Cardiac muscle cell (in vitro differentiated cells and primary cell): ENCODE results near the gene MRTO4. TPM values are rescaled to one million over a fixed set of nuclear protein-coding genes. Genes with fewer than 3 reads are reported as not detected.

Source experiments
- DNase-seq, 2 donors: peaks; one replicate each; pipeline versions ENCODE4 v3.0.0 to v3.0.0-alpha.2; 2010 to 2017; ENCODE audit warnings: low read depth in 1 of 2, low spot score in 1 of 2
- H3K27ac ChIP-seq: fragments of 200-600 bp; sonication (generic); 2 replicates; pipeline ENCODE4 v1.5.1; 2016
- H3K27me3 ChIP-seq: fragments of 200-600 bp; sonication (generic); 2 replicates; pipeline ENCODE4 v1.6.0; 2016; ENCODE audit warnings: control low read depth
- H3K36me3 ChIP-seq: fragments of 200-600 bp; sonication (generic); 2 replicates; pipeline ENCODE4 v1.5.1; 2016; ENCODE audit warnings: control low read depth
- H3K4me1 ChIP-seq: fragments of 200-600 bp; sonication (generic); 2 replicates; pipeline ENCODE4 v1.8.1; 2017; ENCODE audit warnings: low read depth, mild to moderate bottlenecking, mixed run types
- H3K4me3 ChIP-seq: fragments of 200-600 bp; sonication (generic); 2 replicates; pipeline ENCODE4 v1.5.1; 2016; ENCODE audit warnings: mild to moderate bottlenecking
- H3K9me3 ChIP-seq: fragments of 200-600 bp; sonication (generic); 2 replicates; pipeline ENCODE4 v1.5.1; 2017; ENCODE audit warnings: low read depth, mild to moderate bottlenecking, control low read depth
- CTCF ChIP-seq: IDR thresholded peaks from 2 replicates; pipeline ENCODE4 v1.5.1; 2012; ENCODE audit warnings: low read depth, mild to moderate bottlenecking, low read length
- polyA plus RNA-seq: library from polyadenylated mRNA; unstranded; fragments of >200 nt; fragmentation: Nextera tagmentation; extraction: Ambion mirVana; gene quantifications from 2 replicates; pipeline ENCODE4 v1.2.1, GENCODE V29; 2016
- total RNA-seq: library from RNA; depleted of rRNA; stranded (reverse); fragments of >200 nt; gene quantifications from 2 replicates; pipeline ENCODE4 v1.2.3, GENCODE V29; 2016

MRTO4 gene
- total and polyA plus RNA-seq, 2 experiments from 2014 or later, result 21.3 to 33.6 TPM

- no peaks in the 10 kb centered on the region for H3K27me3 ChIP-seq
- H3K4me1 ChIP-seq, result no peaks in the 10 kb centered on the region
- no peak overlapping the region for H3K4me3 ChIP-seq
- TF ChIP-seq CTCF, result no peak
- no peaks in the 10 kb centered on the region for H3K9me3 ChIP-seq
- peaks cover 20% of the 10 kb centered on the region for H3K36me3 ChIP-seq
- no peak for DNase-seq
- no peak overlapping the region for H3K27ac ChIP-seq
These were observed 54.3 kb downstream of the MRTO4 start for GRCh38 chr1:19305880-19306279.

- no peak for DNase-seq
- H3K4me3 ChIP-seq, result no peak overlapping the region
- no peak for TF ChIP-seq CTCF
- peaks cover 20% of the 10 kb centered on the region for H3K36me3 ChIP-seq
- H3K9me3 ChIP-seq, result no peaks in the 10 kb centered on the region
- no peaks in the 10 kb centered on the region for H3K27me3 ChIP-seq
- no peak overlapping the region for H3K27ac ChIP-seq
- H3K4me1 ChIP-seq, result no peaks in the 10 kb centered on the region
These were observed 55.3 kb downstream of the MRTO4 start for GRCh38 chr1:19306941-19307340.

GRCh38 chr1:19307794-19308508 is 56.3 kb downstream of the MRTO4 start:
- Histone ChIP-seq H3K4me1 (no peaks in the 10 kb centered on the region), H3K27me3 (no peaks in the 10 kb centered on the region), H3K4me3 (no peak overlapping the region), H3K9me3 (no peaks in the 10 kb centered on the region), H3K27ac (no peak overlapping the region), H3K36me3 (peaks cover 17% of the 10 kb centered on the region)
- DNase-seq, result no peak
- TF ChIP-seq CTCF, result no peak

DNA sequence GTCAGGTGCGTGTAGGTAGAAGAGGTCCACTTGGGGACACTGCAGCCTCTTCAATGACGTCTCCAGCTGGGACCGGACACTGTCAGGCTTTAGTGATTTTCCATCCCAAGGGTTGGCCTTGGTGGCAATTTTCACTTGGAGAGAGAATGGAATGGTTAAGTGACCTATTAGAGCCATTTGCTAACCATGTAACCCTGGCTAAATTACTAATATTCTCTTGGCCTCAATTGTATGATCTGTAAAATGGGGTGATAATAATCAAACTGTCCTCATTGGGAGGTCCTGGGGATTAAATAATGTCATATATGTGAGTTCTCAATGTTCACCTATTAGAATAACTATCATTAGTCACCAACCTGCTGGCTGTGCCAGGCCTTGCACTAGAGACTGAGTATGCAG is 56.9 kb downstream of the MRTO4 start:
- Histone ChIP-seq H3K27ac (no peak overlapping the region), H3K4me1 (no peaks in the 10 kb centered on the region), H3K4me3 (no peak overlapping the region), H3K27me3 (no peaks in the 10 kb centered on the region), H3K36me3 (peaks cover 15% of the 10 kb centered on the region), H3K9me3 (no peaks in the 10 kb centered on the region)
- DNase-seq, result no peak
- no peak for TF ChIP-seq CTCF

DNA sequence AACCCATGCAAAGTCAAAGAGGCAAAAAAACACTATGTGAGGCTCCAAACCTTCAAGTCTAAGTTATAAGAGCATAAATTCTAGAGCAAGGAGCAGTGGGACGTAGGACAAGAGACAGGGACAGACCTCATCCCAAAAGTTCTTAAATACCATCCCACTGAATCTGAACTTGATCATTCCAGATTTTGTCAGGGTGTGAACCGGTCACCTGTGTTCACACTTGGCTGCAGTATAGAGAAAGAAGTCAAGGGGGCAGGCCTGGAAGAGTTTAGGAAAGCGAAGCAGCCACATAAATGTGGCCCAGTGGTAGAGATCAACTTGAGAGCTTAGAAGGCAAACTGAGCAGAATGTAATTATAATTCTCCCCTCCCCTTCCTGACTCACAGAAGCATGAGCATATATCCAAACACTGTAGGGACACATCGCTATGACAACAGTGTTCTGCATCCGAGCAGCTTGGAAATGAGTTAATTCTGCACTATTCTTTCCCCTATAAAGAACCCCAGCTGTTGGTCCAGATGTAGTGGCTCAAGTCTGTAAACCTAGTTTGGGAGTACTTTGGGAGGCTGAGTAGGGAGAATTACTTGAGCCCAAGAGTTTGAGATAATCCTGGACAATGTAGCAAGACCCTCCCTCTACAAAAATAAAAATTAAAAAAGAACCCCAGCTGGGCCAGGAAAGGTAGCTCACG is 57.7 kb downstream of the MRTO4 start:
- Histone ChIP-seq H3K9me3 (no peaks in the 10 kb centered on the region), H3K27ac (no peak overlapping the region), H3K27me3 (no peaks in the 10 kb centered on the region), H3K36me3 (peaks cover 11% of the 10 kb centered on the region), H3K4me3 (no peak overlapping the region), H3K4me1 (no peaks in the 10 kb centered on the region)
- TF ChIP-seq CTCF, result no peak
- DNase-seq, result peak in 1 of 2 donors; percentile 30

Other genes with a start within 250 kb of the MRTO4 start
- gene UBR4, start 41.5 kb upstream of the MRTO4 start, total RNA-seq, result 105 and 206 TPM in 2 replicates
- 76.4 and 96.6 TPM in 2 replicates for gene UBR4, start 41.5 kb upstream of the MRTO4 start, polyA plus RNA-seq
- 26.6 and 37.0 TPM in 2 replicates for gene EMC1, start 281 bp upstream of the MRTO4 start, total RNA-seq
- gene EMC1, start 281 bp upstream of the MRTO4 start, polyA plus RNA-seq, result 25.0 and 33.3 TPM in 2 replicates
- 1.4 and 2.2 TPM in 2 replicates for gene AKR7A3, start 37.0 kb downstream of the MRTO4 start, total RNA-seq
- gene AKR7A3, start 37.0 kb downstream of the MRTO4 start, polyA plus RNA-seq, result 0.26 and 0.96 TPM in 2 replicates
- 155 and 195 TPM in 2 replicates for gene AKR7A2, start 60.3 kb downstream of the MRTO4 start, total RNA-seq
- gene AKR7A2, start 60.3 kb downstream of the MRTO4 start, polyA plus RNA-seq, result 157 and 168 TPM in 2 replicates
- gene SLC66A1, start 60.5 kb downstream of the MRTO4 start, total RNA-seq, result 21.1 and 34.3 TPM in 2 replicates
- 17.2 and 24.0 TPM in 2 replicates for gene SLC66A1, start 60.5 kb downstream of the MRTO4 start, polyA plus RNA-seq
- gene CAPZB, start 233.7 kb downstream of the MRTO4 start, total RNA-seq, result 86.2 and 127 TPM in 2 replicates
- 185 and 278 TPM in 2 replicates for gene CAPZB, start 233.7 kb downstream of the MRTO4 start, polyA plus RNA-seq